Adipose tissue (tissue), 3 donors: ENCODE results near the gene IGSF3. TPM values are rescaled to one million over a fixed set of nuclear protein-coding genes. Genes with fewer than 3 reads are reported as not detected.
"Not testable (repeated sequence)": the region's sequence is repeated elsewhere in the genome, so short reads cannot be mapped to it uniquely, and the experiment has no call there.

Source experiments
- H3K27ac ChIP-seq: one replicate; pipeline ENCODE4 v1.5.1; 2013; ENCODE audit warnings: low read depth, low read length
- WGBS, 3 donors: extraction: QIAGEN DNeasy Blood & Tissue Kit; methylation state at CpG; one replicate each; pipeline ENCODE4 v1.1.7; 2013; 5-methylcytosine and 5-hydroxymethylcytosine counted together
- polyA plus RNA-seq, 3 donors: library from polyadenylated mRNA; stranded (reverse); fragments of 200-250 nt; gene quantifications; one replicate each; pipeline ENCODE4 v1.2.3, GENCODE V29; 2013
- donor health status: healthy with polysubstance abuse.
- donor health status: Bipolar disorder and iron deficiency.
- donor health status: healthy.

Gene IGSF3
- polyA plus RNA-seq, 3 donors = 1.0 to 1.9 (median 1.1) TPM

- 57 to 87% (median 84%) methylated on average over 5 of the region's 5 CpGs for WGBS, 3 donors
- not testable (repeated sequence) for H3K27ac ChIP-seq
These were observed 49.7 kb downstream of the IGSF3 start for GRCh38 chr1:116617808-116618207.

- not testable (repeated sequence) for H3K27ac ChIP-seq
- 86 to 93% (median 88%) methylated on average over 12 to 13 of the region's 13 CpGs for WGBS, 3 donors
These were observed 53.7 kb downstream of the IGSF3 start for GRCh38 chr1:116613825-116614224.

GRCh38 chr1:116609801-116610371 lies 57.6 kb downstream of the IGSF3 start:
- H3K27ac ChIP-seq = not testable (repeated sequence)

GRCh38 chr1:116608841-116609240 lies 58.7 kb downstream of the IGSF3 start:
- whole genome bisulfite sequencing, 3 donors = 83 to 96% (median 89%) methylated on average over 2 of the region's 2 CpGs
- not testable (repeated sequence) for H3K27ac ChIP-seq

More at GRCh38 chr1:116609801-116610371, 57.6 kb downstream of the IGSF3 start:
- 71 to 89% (median 77%) methylated on average over 6 of the region's 6 CpGs for WGBS, 3 donors

- WGBS, 3 donors = 77 to 85% (median 84%) methylated on average over 8 to 10 of the region's 12 CpGs
- not testable (repeated sequence) for H3K27ac ChIP-seq
These were observed 59.4 kb downstream of the IGSF3 start for GRCh38 chr1:116608151-116608550.

GRCh38 chr1:116607463-116607862 lies 60.1 kb downstream of the IGSF3 start:
- H3K27ac ChIP-seq = not testable (repeated sequence)
- WGBS, 3 donors = 74 to 91% (median 81%) methylated on average over 1 of the region's 1 CpG

- H3K27ac ChIP-seq = not testable (repeated sequence)
- 49 to 89% (median 55%) methylated on average over 5 to 7 of the region's 8 CpGs for WGBS, 3 donors
These were observed 61.5 kb downstream of the IGSF3 start for GRCh38 chr1:116606067-116606466.

GRCh38 chr1:116605315-116605714 lies 62.2 kb downstream of the IGSF3 start:
- no peak overlapping the region for H3K27ac ChIP-seq
- 91 to 95% (median 93%) methylated on average over 1 of the region's 1 CpG for WGBS, 3 donors

GRCh38 chr1:116604408-116604807 lies 63.1 kb downstream of the IGSF3 start:
- H3K27ac ChIP-seq = not testable (repeated sequence)
- 84 to 91% (median 90%) methylated on average over 6 of the region's 6 CpGs for WGBS, 3 donors

- WGBS, 3 donors = 92 to 97% (median 95%) methylated on average over 19 to 21 of the region's 21 CpGs
- H3K27ac ChIP-seq = not testable (repeated sequence)
These were observed 63.9 kb downstream of the IGSF3 start for GRCh38 chr1:116603646-116604045.

- not testable (repeated sequence) for H3K27ac ChIP-seq
- WGBS, 3 donors = 72 to 87% (median 76%) methylated on average over 2 of the region's 2 CpGs
These were observed 68.2 kb downstream of the IGSF3 start for GRCh38 chr1:116599369-116599768.

- H3K27ac ChIP-seq = not testable (repeated sequence)
- WGBS, 3 donors = 80 to 81% (median 80%) methylated on average over 11 of the region's 11 CpGs
These were observed 69.0 kb downstream of the IGSF3 start for GRCh38 chr1:116598420-116599036.

- WGBS, 3 donors = 33 to 63% (median 46%) methylated on average over 2 of the region's 2 CpGs
- not testable (repeated sequence) for H3K27ac ChIP-seq
These were observed 70.1 kb downstream of the IGSF3 start for GRCh38 chr1:116597388-116597787.

- 57 to 72% (median 72%) methylated on average over 5 of the region's 5 CpGs for whole genome bisulfite sequencing, 3 donors
These were observed 70.7 kb downstream of the IGSF3 start for GRCh38 chr1:116596742-116597307.

GRCh38 chr1:116595946-116596741 lies 71.4 kb downstream of the IGSF3 start:
- not testable (repeated sequence) for H3K27ac ChIP-seq
- 11 to 13% (median 12%) methylated on average over 8 of the region's 8 CpGs for WGBS, 3 donors

More at GRCh38 chr1:116596742-116597307, 70.7 kb downstream of the IGSF3 start:
- H3K27ac ChIP-seq = not testable (repeated sequence)

- not testable (repeated sequence) for H3K27ac ChIP-seq
- 68 to 77% (median 74%) methylated on average over 4 of the region's 4 CpGs for WGBS, 3 donors
These were observed 72.3 kb downstream of the IGSF3 start for GRCh38 chr1:116595065-116595840.

GRCh38 chr1:116593977-116594376 lies 73.6 kb downstream of the IGSF3 start:
- 92 to 97% (median 96%) methylated on average over 3 of the region's 3 CpGs for WGBS, 3 donors

GRCh38 chr1:116593401-116593800 lies 74.1 kb downstream of the IGSF3 start:
- not testable (repeated sequence) for H3K27ac ChIP-seq
- WGBS, 3 donors = 93 to 100% (median 98%) methylated on average over 3 to 4 of the region's 5 CpGs

More at GRCh38 chr1:116593977-116594376, 73.6 kb downstream of the IGSF3 start:
- not testable (repeated sequence) for H3K27ac ChIP-seq
